Measurements from ENCODE around the gene PNPLA1. TPM values are rescaled to one million over a fixed set of nuclear protein-coding genes. Genes with fewer than 3 reads are reported as not detected.
A peak's percentile ranks its signal among the peaks of the same experiment; 100 is the strongest.

PNPLA1 gene
- total RNA-seq, 1 experiment from 2014 or later = 0.29 TPM

GRCh38 chr6:36245572-36246061 is 24.2 kb upstream of the PNPLA1 start:
- no peak for TF ChIP-seq EZH2 (IDR thresholded peaks at IDR 0.05; ENCODE audit: low read length, unreplicated experiment)
- TF ChIP-seq, protein P1, sequence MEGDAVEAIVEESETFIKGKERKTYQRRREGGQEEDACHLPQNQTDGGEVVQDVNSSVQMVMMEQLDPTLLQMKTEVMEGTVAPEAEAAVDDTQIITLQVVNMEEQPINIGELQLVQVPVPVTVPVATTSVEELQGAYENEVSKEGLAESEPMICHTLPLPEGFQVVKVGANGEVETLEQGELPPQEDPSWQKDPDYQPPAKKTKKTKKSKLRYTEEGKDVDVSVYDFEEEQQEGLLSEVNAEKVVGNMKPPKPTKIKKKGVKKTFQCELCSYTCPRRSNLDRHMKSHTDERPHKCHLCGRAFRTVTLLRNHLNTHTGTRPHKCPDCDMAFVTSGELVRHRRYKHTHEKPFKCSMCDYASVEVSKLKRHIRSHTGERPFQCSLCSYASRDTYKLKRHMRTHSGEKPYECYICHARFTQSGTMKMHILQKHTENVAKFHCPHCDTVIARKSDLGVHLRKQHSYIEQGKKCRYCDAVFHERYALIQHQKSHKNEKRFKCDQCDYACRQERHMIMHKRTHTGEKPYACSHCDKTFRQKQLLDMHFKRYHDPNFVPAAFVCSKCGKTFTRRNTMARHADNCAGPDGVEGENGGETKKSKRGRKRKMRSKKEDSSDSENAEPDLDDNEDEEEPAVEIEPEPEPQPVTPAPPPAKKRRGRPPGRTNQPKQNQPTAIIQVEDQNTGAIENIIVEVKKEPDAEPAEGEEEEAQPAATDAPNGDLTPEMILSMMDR (conservative IDR thresholded peaks at IDR 0.05; ENCODE audit: low read depth, low read length) = 0 out of 2 replicates have a peak, but pooled peaks have one; percentile 20
- no peaks in the 10 kb centered on the region for H4K20me1 ChIP-seq (ENCODE audit: low read length)
- intact Hi-C loops (cut with micrococcal nuclease) = no loop called here
- H3K27me3 ChIP-seq (ENCODE audit: low read length) = no peaks in the 10 kb centered on the region
- H2AFZ ChIP-seq (ENCODE audit: low read length) = no peak overlapping the region
- no peak overlapping the region for H3K4me2 ChIP-seq (ENCODE audit: low read length)
- H3K36me3 ChIP-seq (ENCODE audit: low read depth, low read length) = no peaks in the 10 kb centered on the region
- no peaks in the 10 kb centered on the region for H3K9me3 ChIP-seq (ENCODE audit: low read length)
- H3K9me2 ChIP-seq (replicated peaks; ENCODE audit: low read length) = no peaks in the 10 kb centered on the region
- DNase-seq = no peak
- ATAC-seq = no peak
- H3K4me1 ChIP-seq (ENCODE audit: insufficient read depth, low read length) = peaks cover 23% of the 10 kb centered on the region
- CTCF ChIA-PET = interaction anchor here (0.6 kb wide), 1 partner anchor 791 kb away, joined by 4 read pairs; no protein-coding TSS in a partner anchor
- no peaks in the 10 kb centered on the region for H3K79me2 ChIP-seq (ENCODE audit: low read length)
- no peak overlapping the region for H3K4me3 ChIP-seq (ENCODE audit: low read length)
- H3K27ac ChIP-seq (ENCODE audit: low read length) = no peak overlapping the region
- no peak overlapping the region for H3K9ac ChIP-seq (ENCODE audit: low read length)
- BruUV-seq (replicated peaks) = no TSS peak
- POLR2A ChIA-PET (ENCODE audit: unreplicated experiment) = no interaction called here
- H3F3A ChIP-seq (ENCODE audit: low read length, unreplicated experiment) = no peaks in the 10 kb centered on the region

GRCh38 chr6:36246506-36247268 is 23.2 kb upstream of the PNPLA1 start:
- Histone ChIP-seq H3K9me2 (replicated peaks; ENCODE audit: low read length) (no peaks in the 10 kb centered on the region), H3K36me3 (ENCODE audit: low read depth, low read length) (no peaks in the 10 kb centered on the region), H4K20me1 (ENCODE audit: low read length) (no peaks in the 10 kb centered on the region), H3K79me2 (ENCODE audit: low read length) (no peaks in the 10 kb centered on the region), H3K9me3 (ENCODE audit: low read length) (no peaks in the 10 kb centered on the region), H3K4me1 (ENCODE audit: insufficient read depth, low read length) (peaks cover 23% of the 10 kb centered on the region), H3K4me3 (ENCODE audit: low read length) (no peak overlapping the region), H3K4me2 (ENCODE audit: low read length) (no peak overlapping the region), H3K27ac (ENCODE audit: low read length) (no peak overlapping the region), H3K9ac (ENCODE audit: low read length) (no peak overlapping the region), H3K27me3 (ENCODE audit: low read length) (no peaks in the 10 kb centered on the region), H3F3A (ENCODE audit: low read length, unreplicated experiment) (no peaks in the 10 kb centered on the region), H2AFZ (ENCODE audit: low read length) (no peak overlapping the region)
- peak; percentile 26 for DNase-seq
- POLR2A ChIA-PET (ENCODE audit: unreplicated experiment) = no interaction called here
- TF ChIP-seq, protein P1 (conservative IDR thresholded peaks at IDR 0.05; ENCODE audit: low read depth, low read length) = no peak
- TF ChIP-seq EZH2phosphoT487 (IDR thresholded peaks at IDR 0.05; ENCODE audit: borderline replicate concordance, low read length) (no peak), EZH2 (IDR thresholded peaks at IDR 0.05; ENCODE audit: low read length, unreplicated experiment) (no peak)
- CTCF ChIA-PET = no interaction called here
- ATAC-seq = no peak
- BruUV-seq (replicated peaks) = no TSS peak
- intact Hi-C loops (cut with micrococcal nuclease) = no loop called here

DNA sequence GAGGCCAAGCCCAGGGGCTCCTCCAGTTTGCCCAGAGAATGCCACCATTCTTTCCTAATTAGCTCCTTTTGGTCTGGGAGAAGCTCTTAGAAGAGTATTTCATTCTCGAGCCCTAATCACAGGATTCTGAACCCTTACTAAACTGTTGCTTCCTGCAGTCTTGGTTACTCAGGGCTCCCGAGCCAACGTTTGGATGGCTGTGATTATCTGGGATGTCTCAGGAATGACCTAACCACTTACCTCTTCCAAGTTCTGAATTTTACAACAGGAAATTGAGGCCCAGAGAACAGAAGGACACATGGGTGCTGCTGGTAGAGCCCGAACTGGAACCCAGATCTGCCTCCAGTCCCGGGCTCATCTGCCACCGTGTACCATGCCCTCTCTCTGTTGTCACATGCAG is 22.2 kb upstream of the PNPLA1 start:
- Histone ChIP-seq H3K9me3 (ENCODE audit: low read length) (no peaks in the 10 kb centered on the region), H3F3A (ENCODE audit: low read length, unreplicated experiment) (no peaks in the 10 kb centered on the region), H2AFZ (ENCODE audit: low read length) (peak overlapping the region; percentile 29; the same call in 1 of the 2 replicates), H3K4me1 (ENCODE audit: insufficient read depth, low read length) (peaks cover 23% of the 10 kb centered on the region), H3K36me3 (ENCODE audit: low read depth, low read length) (no peaks in the 10 kb centered on the region), H3K79me2 (ENCODE audit: low read length) (no peaks in the 10 kb centered on the region), H3K27me3 (ENCODE audit: low read length) (no peaks in the 10 kb centered on the region), H3K9ac (ENCODE audit: low read length) (no peak overlapping the region), H3K4me3 (ENCODE audit: low read length) (no peak overlapping the region), H3K9me2 (replicated peaks; ENCODE audit: low read length) (no peaks in the 10 kb centered on the region), H3K27ac (ENCODE audit: low read length) (0 out of 2 replicates have a peak overlapping the region, but pooled peaks have one; percentile 6), H3K4me2 (ENCODE audit: low read length) (peak overlapping the region; percentile 10; the same call in 1 of the 2 replicates), H4K20me1 (ENCODE audit: low read length) (no peaks in the 10 kb centered on the region)
- no TSS peak for BruUV-seq (replicated peaks)
- DNase-seq (peak; percentile 45), ATAC-seq (peak; percentile 29; the same call in 1 of the 2 replicates)
- intact Hi-C loops (cut with micrococcal nuclease) = no loop called here
- TF ChIP-seq EZH2phosphoT487 (IDR thresholded peaks at IDR 0.05; ENCODE audit: borderline replicate concordance, low read length) = no peak
- TF ChIP-seq, protein P1 (conservative IDR thresholded peaks at IDR 0.05; ENCODE audit: low read depth, low read length) = no peak
- TF ChIP-seq EZH2 (IDR thresholded peaks at IDR 0.05; ENCODE audit: low read length, unreplicated experiment) = no peak
- ChIA-PET CTCF (no interaction called here), POLR2A (ENCODE audit: unreplicated experiment) (no interaction called here)
